ENCODE data around the gene ESR1.

DNA sequence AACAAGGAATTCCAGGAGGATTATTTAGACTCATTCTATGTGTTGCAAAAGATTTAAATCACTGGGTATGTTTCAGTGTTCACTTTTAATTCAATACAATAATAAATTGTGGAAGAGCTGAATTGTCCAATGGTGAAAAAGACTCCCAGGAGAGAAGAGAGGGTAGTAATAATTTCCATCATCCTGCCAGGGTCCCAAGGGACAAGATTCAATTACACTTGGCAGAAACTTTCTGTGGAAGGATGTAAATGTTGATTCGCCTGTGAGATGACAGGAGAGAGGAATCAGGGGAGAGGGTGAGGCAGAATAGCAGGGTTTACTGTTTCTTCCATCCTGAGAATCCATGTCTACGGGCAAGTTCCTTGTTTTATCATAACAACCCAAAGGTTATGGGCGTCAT, 342.7 kb downstream of the ESR1 start:
- TF ChIP-seq, protein P1, sequence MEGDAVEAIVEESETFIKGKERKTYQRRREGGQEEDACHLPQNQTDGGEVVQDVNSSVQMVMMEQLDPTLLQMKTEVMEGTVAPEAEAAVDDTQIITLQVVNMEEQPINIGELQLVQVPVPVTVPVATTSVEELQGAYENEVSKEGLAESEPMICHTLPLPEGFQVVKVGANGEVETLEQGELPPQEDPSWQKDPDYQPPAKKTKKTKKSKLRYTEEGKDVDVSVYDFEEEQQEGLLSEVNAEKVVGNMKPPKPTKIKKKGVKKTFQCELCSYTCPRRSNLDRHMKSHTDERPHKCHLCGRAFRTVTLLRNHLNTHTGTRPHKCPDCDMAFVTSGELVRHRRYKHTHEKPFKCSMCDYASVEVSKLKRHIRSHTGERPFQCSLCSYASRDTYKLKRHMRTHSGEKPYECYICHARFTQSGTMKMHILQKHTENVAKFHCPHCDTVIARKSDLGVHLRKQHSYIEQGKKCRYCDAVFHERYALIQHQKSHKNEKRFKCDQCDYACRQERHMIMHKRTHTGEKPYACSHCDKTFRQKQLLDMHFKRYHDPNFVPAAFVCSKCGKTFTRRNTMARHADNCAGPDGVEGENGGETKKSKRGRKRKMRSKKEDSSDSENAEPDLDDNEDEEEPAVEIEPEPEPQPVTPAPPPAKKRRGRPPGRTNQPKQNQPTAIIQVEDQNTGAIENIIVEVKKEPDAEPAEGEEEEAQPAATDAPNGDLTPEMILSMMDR (IDR thresholded peaks at IDR 0.05) = no peak
- no peak for TF ChIP-seq POLR2A (IDR thresholded peaks at IDR 0.05)
